HTR-8/SVneo (cell line): Measurements from ENCODE around the gene CDC34.

ENCODE experiments used
- DNase-seq: peaks from one replicate; pipeline ENCODE4 v3.0.0; 2011; ENCODE audit warnings: low spot score, mixed read lengths; ENCODE audit not compliant: insufficient read length
- FAIRE-seq: peaks from 2 replicates; lab custom pipeline; 2011; peaks lifted over from hg19 to GRCh38; lab: Jason Lieb, UNC

The CDC34 gene, protein sequence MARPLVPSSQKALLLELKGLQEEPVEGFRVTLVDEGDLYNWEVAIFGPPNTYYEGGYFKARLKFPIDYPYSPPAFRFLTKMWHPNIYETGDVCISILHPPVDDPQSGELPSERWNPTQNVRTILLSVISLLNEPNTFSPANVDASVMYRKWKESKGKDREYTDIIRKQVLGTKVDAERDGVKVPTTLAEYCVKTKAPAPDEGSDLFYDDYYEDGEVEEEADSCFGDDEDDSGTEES

DNA sequence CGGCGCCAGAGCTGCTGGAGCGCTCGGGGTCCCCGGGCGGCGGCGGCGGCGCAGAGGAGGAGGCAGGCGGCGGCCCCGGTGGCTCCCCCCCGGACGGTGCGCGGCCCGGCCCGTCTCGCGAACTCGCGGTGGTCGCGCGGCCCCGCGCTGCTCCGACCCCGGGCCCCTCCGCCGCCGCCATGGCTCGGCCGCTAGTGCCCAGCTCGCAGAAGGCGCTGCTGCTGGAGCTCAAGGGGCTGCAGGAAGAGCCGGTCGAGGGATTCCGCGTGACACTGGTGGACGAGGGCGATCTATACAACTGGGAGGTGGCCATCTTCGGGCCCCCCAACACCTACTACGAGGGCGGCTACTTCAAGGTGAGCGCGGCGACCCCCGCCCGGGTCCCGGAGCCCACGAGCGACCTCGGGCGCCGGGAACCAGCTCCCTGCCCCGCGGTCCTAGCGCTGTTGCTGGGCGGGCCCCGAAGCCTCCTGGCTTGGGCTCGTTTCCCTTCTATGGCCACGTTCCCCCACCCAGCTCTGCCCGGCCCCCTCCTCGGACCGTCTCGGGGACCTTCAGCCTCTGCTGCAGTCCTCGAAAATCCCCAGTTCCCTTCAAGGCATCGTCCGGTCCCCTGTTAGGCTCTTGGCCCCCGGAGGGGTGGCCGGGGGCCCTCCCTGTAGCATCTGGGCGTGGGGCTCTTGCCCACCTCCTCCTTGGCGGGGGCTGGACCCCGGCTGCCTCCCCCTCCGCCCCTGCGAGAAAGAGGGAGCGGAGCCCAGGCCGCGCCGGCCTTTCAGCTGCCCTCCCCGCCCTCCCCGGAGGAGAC is at the start of gene CDC34:
Gene CDC34, plus strand, starts transcription at position 8 of the 808 bp plus-strand sequence. Its CDS starts 172 bp downstream, at position 180.
- no peak for FAIRE-seq
- DNase-seq = no peak

DNA sequence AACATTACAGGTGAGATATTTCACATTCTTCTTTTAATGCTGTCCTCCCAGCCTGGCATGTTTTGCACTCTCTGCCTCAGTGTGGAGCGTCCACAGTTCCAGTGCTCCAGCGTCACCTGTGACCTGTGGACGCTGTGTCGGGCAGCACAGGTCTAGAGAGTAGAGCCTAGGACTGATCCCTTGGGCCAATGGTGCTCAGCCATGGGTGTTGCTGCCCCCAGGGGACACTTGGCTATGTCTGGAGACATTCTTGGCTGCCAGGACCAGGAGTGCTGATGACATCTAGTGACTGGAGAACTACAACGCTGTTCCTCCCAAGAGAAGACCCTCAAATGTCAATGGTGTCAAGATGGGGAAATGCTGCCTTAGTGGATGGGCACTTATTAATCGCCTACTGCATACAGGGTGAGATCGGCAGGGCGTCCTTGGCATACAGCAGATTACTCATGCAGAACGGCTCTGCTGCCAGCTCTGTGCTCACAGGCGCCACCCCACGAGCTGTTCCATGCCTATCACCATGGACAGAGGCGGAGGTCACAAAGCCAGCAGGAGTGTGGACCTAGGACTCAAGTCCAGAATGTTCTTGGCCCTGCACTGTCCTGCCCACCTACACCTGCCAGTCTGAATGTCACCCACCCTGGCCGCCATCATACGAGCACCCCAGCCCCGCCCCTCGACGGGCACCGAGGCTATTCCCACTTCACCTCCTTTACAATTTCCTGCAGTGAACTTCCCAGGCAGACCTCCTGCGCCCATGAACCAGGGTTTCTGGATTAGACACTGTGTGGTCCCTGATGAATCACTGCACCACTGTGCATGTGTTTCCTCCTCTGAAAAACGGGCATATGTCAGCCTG is 49.1 kb upstream of the CDC34 start:
- FAIRE-seq = no peak
- DNase-seq = no peak

DNA sequence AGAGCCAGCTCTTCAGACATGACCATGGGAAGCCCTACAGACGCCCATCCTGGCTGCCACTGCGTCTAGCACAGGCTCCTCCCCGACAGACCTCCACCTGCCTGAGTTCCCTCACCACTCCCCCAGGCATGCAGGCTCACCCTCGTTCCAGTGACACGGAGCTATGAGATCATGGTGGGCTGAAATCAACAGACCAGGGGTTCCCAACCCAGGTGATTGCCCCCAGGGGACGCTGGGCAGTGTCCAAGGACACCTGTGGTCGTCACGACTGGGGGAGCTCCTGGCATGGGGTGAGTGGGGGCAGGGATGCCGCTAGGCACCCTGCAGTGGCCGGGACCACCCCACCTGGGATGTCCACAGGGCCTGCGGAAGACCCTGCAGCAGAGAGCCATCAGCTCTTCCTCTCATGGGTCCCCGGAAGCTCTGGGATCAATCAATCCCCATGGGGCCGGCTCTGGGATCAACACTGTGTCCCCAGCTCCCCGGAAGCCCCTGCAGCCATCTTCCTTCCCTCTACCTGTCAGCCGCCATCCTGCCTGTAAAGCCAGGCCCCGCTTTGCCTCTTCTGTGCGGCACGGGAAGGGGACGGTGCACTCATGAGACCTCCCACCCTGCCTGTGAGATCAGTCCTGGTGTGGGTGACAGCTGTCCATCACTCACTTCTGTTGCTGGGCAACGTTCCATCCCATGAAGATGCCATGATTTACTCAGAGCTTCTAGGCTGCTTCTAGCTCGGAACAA is 48.1 kb upstream of the CDC34 start:
- DNase-seq (no peak), FAIRE-seq (no peak)

DNA sequence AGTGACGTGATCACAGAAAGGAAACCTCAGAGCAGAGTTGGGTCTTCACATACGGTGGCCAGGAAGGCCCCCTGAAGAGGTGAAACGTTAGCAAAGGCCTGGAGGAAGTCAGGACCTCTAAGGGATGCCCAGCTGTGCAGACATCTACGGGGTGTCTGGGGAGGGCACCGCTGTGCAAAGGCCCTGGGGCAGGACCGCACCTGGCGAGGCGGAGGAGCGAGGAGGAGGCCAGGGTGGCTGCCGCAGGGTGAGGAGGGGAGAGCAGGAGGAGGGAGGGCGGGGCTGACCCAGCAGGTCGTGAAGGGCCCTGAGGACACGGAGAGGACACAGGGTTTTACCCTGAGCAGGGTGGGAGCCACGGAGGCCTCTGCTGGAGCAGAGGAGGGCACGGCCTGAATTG is 47.1 kb upstream of the CDC34 start:
- FAIRE-seq (no peak), DNase-seq (no peak)

DNA sequence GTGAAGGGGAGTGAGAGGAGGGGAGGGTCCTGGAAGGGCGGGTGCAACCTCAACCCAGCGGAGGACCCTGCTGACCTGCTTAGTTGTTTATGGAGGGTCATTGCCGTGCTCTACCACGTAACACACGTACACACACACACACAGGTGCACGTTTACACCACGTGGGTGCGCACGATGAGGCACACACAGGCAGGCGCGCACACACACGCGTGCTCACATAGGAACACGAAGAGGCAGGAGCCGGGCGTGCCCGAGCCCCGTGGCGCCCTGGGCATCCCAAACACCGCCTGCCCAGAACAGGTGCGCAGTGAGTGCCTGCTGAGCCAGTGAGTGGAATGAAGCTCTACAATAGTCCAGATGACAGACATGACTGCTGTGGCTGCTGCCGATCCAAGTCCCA is 46.5 kb upstream of the CDC34 start:
- no peak for DNase-seq
- FAIRE-seq = no peak

DNA sequence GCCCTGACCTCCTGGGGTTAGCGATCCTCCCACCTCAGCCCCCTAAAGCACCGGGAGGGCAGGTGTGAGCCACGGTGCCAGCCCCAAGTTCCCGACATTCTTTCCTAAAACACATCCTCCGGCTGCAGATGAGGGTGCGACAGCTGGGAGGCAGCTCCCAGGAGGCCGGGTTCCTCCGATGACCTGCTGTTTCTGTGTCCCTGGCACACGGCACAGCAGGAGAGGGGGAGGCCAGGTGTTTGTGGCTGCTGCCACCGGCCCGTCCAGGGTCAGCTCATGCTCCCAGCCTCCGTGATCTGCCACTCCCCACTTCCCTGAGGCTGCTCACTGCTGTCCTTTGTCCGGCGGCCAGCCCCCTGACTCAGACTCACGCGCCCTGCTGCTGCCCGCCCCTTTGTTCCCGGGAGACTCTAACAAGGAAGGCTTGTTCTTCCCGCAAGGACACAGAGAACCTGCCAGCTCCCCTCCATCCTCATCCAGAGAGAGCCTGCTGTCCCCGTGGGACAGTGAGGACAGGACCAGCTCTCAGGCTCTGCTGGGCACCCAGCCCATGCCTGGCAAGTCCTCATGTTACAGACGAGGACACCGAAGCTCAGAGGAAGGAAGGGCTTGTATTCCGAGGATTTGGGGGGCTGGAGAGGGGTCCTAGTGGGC is 45.9 kb upstream of the CDC34 start:
- DNase-seq (no peak), FAIRE-seq (no peak)

DNA sequence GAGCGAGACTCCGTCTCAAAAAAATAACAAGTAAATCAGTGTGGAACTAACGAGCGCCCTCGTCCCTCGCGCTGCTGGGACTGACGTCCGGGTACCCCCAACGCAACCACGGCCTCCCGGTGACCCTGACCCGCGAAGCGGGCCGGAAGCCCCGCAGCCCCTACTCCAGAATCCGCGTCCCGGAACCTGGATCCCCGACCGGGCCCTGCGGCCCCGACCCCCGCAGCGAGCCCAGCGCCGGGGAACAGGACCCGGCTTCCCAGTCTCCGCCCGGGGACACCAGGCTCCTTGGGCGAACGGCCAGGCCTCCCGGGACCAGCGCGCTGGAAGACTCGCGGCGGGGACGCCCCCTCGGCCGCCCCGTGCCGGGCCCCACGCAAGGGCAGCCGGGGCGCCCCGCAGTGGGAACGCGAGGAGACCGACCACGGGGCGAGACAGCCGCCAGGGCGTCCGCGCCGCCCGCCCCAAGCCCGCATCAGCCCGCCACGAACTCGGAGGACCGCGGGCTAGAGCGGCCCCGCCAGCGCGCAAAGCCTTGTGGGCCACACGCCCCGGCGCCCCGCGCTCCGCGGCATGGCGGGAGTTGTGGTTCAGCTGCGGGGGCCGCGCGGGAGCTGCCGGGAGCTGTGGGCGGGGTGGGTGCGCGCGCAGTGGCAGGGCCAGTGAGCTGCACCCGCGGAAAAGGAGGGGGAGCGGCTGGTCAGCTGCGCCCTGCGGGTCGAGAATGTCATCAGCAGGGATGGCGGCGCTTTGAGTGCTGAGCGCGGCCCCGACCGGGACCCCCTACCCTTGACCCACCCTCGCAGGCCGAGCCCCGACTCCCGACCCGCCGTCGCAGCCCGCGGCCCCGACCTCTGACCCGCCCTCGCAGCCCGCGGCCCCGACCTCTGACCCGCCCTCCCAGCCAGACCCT is 42.8 kb upstream of the CDC34 start:
- FAIRE-seq (peak; percentile 90), DNase-seq (peak; percentile 94)

DNA sequence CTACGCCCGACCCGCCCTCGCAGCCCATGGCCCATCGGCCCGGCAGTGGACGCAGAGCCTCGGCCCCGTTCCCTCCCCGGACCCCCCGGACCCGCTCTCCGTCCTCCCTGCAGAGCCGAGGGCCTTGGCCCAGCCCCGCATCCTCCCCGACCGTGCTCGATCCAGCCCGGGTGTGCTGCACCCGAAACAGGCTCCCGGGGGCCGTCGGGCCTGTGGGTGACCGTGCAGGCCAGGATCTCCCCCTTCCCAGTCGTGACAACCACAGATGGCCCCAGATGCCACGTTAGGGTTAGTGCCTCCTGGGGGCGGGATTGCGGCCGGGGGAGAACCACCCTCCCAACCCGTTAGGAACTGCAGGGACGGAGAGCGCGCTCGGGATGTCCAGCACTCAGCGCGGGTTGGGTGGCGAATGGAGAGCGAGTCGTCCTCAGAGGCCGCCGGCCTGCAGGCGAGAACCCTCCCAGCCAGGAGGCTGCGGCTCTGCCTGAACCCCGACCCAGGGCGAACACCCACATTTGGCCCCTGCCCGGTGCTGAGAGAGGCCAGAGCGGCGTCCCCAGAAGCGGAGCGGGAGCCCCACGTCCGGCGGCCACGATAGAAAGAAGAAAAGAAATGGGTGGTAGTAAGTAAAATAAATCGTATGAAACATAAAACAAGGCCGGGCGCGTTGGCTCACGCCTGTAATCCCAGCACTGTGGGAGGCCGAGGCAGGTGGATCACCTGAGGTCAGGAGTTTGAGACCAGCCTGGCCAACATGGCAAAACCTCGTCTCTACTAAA is 42.0 kb upstream of the CDC34 start:
- DNase-seq = no peak
- FAIRE-seq = no peak

DNA sequence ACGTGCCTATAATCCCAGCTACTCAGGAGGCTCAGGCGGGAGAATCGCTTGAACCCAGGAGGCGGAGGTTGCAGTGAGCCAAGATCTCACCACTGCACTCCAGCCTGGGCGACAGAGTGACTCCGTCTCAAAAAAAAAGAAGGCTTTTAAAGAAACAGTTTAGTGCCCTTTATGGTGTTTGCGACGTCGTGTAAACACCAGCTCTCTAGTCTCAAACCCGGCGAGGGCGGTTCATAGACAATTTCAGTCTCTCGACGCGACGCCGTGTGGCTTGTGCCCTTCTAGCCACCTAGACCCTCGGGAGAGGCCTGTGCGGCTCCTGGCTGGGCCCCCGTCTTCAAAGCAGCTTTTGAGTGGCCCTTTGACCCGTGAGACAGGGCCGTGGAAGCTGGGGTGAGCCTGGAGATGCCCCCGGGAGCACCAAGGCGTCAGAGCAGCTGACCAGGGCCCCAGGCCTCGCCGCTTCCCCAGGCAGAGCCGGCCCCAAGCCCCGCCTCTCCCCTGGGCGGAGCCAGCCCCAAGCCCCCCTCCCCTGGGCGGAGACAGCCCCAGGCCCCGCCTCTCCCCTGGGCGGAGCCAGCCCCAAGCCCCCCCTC is 40.3 kb upstream of the CDC34 start:
- DNase-seq = no peak
- no peak for FAIRE-seq

DNA sequence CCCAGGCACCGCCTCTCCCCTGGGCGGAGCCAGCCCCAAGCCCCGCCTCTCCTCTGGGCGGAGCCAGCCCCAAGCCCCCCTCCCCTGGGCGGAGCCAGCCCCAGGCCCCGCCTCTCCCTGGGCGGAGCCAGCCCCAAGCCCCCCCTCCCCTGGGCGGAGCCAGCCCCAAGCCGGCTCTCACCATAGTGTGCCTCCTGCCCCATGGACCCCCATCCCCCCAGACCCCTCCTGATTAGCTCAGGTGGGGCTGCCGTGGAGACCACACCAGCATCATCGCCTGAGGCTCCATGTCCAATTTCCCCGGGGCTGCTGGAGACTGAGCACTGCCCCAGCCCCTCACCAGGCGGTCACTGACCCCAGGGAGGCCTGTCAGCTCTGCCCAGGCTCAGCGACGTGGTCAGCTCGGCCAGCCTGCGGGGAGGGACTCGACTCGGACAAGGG is 39.4 kb upstream of the CDC34 start:
- FAIRE-seq (no peak), DNase-seq (no peak)

DNA sequence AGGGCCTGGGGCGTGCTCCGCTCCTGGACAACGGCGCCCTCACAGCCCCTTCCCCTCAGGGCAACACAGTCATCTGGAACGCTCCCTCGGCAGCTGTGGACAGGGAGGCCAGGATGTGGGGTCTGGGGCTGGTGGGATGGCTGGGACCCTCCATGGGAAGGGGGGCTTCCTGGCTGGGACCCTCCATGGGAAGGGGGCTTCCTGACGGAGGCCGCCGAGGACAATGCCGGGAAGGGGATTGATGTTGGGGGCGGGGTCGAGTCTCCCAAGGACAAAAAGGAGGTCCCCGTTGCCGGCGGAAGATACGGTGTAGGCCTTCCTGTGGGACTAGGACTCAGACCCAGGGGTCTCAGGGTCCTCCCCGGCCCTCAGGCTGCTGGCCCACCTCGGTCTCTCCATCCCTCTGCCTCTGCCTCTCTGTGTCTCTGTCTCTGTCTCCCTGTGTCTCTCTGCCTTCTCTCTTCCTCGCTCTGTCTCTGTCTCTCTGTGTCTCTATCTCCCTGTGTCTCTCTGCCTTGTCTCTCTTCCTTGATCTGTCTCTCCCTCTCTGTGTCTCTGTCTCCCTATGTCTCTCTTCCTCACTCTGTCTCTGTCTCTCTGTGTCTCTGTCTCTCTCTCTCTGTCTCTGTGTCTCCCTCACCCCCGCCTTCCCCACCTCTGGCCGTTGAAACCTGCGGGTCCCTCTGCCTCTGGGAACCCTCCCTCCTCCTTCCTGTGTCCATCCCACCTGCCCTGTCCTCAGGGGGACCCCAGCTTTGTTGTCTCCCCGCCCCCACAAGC is 38.0 kb upstream of the CDC34 start:
- DNase-seq = no peak
- no peak for FAIRE-seq

DNA sequence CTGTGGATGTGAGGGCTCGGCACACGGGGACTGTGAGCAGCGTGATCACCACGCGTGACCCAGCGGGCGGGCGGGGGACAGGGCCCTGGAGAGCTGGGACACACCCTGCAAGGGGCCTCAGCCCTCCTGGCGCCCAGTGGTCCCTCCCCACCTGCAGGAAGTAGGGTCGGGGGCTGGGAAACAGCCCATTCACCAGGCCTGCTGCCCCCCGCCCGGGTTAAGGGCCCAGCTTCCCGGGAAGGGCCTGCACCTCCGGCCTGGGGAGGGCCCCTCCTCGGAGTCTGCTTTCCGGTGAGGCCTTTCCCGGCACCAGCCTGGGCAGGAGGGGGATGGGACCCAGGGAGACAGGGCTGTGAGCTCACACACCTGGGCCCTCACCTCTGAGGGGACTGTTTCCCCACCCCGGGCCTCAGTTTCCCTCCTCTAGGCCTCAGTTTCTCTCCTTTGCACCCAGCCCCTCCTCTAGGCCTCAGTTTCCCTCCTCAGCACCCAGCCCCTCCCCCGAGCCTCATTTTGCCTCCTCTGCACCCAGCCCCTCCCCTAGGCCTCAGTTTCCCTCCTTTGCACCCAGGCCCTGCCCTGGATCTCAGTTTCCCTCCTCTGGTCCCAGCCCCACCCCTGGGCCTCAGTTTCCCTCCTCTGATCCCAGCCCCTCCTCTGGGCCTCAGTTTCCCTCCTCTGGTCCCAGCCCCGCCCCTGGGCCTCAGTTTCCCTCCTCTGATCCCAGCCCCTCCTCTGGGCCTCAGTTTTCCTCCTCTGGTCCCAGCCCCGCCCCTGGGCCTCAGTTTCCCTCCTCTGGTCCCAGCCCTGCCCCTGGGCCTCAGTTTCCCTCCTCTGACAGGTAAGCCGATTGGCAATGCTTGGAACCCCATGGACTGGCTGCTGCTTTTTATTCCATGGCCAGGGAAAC is 37.1 kb upstream of the CDC34 start:
- FAIRE-seq = no peak
- no peak for DNase-seq

DNA sequence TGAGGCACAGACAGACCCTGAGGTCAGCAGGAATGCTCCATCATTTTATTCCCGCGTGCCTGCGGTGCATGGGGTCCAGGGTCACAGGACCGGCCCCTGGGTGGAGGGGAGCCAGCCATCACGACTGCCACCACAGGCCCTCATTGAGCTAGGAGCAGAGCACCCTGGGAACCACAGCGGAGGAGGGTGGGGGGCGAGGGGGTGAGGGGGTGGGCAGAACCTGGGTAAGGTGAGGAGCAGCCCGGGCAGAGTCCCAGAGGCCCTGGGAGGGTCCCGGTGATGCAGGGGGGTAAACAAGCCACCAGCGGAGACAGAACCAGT is 36.5 kb upstream of the CDC34 start:
- DNase-seq (no peak), FAIRE-seq (no peak)

DNA sequence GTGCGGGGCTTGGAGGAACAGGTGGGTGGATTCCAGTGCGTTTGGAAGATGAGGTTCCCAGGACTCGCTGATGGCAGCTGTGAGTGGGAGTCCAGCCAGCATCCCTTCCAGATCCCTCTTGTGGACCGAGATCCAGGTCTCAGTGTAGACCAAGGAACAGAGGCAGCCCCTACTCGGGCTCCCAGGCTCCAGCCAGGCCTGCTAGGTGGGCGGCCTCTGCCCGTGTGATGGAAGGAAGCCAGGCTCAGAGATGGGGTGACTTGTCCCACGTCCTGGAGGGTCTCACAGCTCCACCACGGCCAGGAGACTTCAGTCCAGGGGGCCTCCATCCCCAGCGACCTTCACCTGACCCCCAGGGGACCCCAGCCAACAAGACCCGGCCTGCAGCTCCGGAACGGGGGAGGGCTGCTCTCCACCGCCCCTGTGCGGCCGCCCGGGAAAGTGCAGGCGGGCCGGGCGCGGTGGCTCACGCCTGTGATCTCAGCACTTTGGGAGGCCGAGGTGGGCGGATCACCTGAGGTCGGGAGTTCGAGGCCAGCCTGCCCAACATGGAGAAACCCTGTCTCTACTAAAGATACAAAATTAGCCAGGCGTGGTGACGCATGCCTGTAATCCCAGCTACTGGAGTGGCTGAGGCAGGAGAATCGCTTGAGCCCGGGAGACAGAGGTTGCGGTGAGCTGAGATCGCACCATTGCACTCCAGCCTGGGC is 36.0 kb upstream of the CDC34 start:
- peak; percentile 54 for DNase-seq
- no peak for FAIRE-seq

DNA sequence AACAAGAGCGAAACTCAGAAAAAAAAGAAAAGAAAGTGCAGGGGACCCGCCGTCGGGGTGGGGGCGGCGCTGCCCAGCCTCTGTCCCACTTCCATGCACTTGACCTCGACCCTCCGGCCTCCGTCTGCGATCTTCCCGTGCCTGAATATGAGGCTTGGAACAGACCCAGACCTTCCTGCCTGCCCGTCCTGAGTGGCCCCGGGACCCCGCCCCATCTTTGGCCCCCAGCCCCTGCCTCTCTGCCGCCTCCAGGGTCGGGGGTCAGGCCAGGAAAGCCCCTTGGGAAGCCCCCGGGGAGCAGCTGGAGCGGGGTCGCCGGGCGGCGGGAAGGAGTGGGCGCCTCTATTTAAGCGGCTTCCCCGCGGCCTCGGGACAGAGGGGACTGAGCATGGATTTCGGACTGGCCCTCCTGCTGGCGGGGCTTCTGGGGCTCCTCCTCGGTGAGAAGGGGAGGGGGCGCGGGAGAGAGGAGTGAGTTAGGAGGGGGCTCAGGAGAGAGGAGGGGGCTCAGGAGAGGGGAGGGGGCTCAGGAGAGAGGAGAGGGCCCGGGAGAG is 35.4 kb upstream of the CDC34 start, which contains the start of gene MADCAM1:
Gene MADCAM1, plus strand, starts transcription at position 375 of the 554 bp plus-strand sequence. Its CDS starts 14 bp downstream, at position 389.
- DNase-seq (no peak), FAIRE-seq (no peak)
